Muscle of leg (tissue), 11 donors: ENCODE measurements around the gene DDN. TPM values are rescaled to one million over a fixed set of nuclear protein-coding genes. Genes with fewer than 3 reads are reported as not detected.

Source experiments
- DNase-seq: peaks from one replicate; pipeline ENCODE4 v3.0.0; 2013
- H3K27ac ChIP-seq: one replicate; pipeline ENCODE4 v1.5.1; 2013; ENCODE audit warnings: mild to moderate bottlenecking, low read length, control low read depth
- H3K27me3 ChIP-seq: one replicate; pipeline ENCODE4 v1.6.1; 2013; ENCODE audit warnings: low read length; ENCODE audit not compliant: control insufficient read depth, insufficient read depth
- H3K36me3 ChIP-seq: one replicate; pipeline ENCODE4 v1.6.1; 2013; ENCODE audit warnings: low read length; ENCODE audit not compliant: control insufficient read depth, insufficient read depth
- H3K4me1 ChIP-seq: one replicate; pipeline ENCODE4 v1.6.1; 2013; ENCODE audit warnings: low read length; ENCODE audit not compliant: control insufficient read depth, insufficient read depth
- H3K4me3 ChIP-seq: one replicate; pipeline ENCODE4 v1.5.1; 2013; ENCODE audit warnings: low read length, control low read depth
- H3K9me3 ChIP-seq: replicated peaks from 2 replicates; pipeline ENCODE4 v1.6.1; 2013; ENCODE audit warnings: low read depth, low read length; ENCODE audit not compliant: control insufficient read depth
- WGBS: methylation state at CpG from one replicate; pipeline ENCODE4 v1.1.5; 2013; ENCODE audit warnings: missing lambda C conversion rate; ENCODE audit not compliant: insufficient coverage; 5-methylcytosine and 5-hydroxymethylcytosine counted together
- polyA plus RNA-seq, 8 donors: library from polyadenylated mRNA; unstranded; fragments of 120-200 nt; gene quantifications; one replicate each; pipeline versions ENCODE4 v1.2.1 to v1.2.3, GENCODE V29; 2013; ENCODE audit warnings: inconsistent platforms in 1 of 8, low replicate concordance in 1 of 8; ENCODE audit not compliant: insufficient read length in 8 of 8, insufficient read depth in 1 of 8
- total RNA-seq: library from RNA; stranded (reverse); fragments of 120-200 nt; gene quantifications from one replicate; pipeline ENCODE4 v1.2.4, GENCODE V29; 2013

The DDN gene
- total and polyA plus RNA-seq, 9 donors, result 10.2 to 30.4 (median 14.6) TPM

DNA sequence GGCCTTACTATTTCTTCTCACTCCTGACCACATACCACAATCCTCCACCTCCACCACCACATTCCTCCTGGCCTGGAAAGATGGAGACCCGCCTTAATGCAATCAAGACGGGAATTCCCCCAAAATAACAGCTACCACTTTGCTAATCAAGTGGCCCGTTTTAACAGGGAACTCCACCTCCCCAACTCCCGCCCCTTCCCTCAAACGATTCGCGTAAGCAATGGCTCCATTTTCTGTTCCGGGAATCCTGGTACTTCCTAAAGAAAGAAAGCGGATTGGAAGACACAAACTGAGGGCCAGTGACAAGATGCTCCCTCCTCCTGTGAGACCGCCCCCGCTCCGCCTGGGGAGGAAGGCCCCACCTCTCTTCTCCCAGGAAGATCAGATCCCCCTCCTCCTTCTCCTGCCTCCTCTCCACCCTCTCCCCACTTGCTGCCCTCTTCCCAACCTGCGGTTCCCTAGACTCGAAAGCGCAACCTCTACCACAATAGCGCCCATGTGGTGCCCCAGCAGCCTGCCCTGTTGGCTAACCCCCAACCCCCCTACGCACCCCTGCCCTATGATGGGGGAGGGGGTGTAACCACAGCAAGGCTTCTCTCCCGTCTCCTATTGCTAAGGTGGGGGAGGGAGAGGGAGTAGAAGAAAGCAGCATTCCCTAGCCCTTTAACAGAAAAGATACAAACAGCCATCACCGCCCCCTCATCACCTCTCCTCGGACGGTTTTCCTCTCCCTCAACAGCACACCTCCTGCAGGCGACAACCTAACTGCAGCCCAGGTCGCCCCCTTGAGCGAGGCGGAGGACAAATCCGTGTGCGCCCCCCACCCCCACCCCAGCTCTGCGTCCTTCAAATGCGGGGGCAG is 42.7 kb downstream of the DDN start:
- H3K4me3 ChIP-seq, result peak overlapping the region; percentile 100
- peaks cover 14% of the 10 kb centered on the region for H3K4me1 ChIP-seq
- peak overlapping the region; percentile 96 for H3K27ac ChIP-seq
- 0% methylated on average over 16 of the region's 29 CpGs for WGBS
- H3K9me3 ChIP-seq, result no peaks in the 10 kb centered on the region
- H3K36me3 ChIP-seq, result peaks cover 10% of the 10 kb centered on the region
- peak; percentile 99 for DNase-seq
- H3K27me3 ChIP-seq, result peaks cover 4% of the 10 kb centered on the region

DNA sequence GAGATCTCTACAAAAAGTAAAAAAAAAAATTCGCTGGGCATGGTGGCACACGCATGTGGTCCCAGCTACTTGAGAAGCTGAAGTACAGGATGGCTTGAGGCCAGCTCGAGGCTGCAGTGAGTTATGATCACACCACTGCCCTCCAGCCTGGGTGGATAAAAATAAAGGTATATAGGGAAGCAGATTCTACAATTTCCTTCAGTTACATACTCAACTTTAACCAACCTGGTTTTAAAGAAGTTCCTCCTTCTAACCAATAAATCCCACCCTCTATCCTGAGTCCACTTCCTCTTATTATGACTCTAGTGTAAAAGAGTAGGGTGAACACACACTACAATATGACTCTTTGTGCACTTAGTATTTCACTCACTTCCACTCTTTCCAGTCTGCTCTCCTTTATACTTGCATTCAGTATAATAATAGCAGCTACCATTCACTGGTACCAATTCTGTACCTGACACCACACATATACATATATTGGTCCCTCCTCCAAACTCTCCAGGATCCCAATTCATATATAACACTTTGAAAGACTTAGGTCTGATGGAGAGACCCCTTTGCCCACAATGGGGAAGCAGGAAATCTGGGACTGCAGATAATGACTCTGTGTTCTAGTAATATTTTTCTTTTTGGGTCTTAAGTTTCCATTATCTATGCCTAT is 44.2 kb downstream of the DDN start:
- Histone ChIP-seq H3K27me3 (no peaks in the 10 kb centered on the region), H3K4me1 (peaks cover 14% of the 10 kb centered on the region), H3K27ac (no peak overlapping the region), H3K36me3 (peaks cover 10% of the 10 kb centered on the region), H3K4me3 (no peak overlapping the region), H3K9me3 (no peaks in the 10 kb centered on the region)
- no peak for DNase-seq
- WGBS, result no CpG with 5 or more reads among the region's 3 CpGs

DNA sequence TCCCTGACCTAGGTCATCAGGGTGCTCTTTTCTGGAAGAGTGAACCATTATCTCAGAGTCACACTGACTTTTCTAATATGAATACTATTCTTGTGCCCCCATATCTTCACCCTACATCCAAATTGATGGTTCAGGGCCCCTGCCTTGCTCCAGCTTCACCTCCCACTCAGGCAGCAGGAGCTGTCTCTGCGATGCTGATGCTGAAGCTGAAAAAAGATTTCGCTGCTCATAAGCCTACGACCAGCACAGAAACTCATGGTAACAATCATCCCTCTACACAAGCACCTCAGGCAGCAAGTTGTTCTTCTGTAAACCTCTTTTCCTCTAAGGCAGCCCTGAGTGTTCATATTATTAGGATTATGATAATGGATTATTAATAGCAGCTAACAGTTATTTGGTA is 45.1 kb downstream of the DDN start:
- no peaks in the 10 kb centered on the region for H3K9me3 ChIP-seq
- H3K27me3 ChIP-seq, result no peaks in the 10 kb centered on the region
- H3K36me3 ChIP-seq, result peaks cover 10% of the 10 kb centered on the region
- peaks cover 14% of the 10 kb centered on the region for H3K4me1 ChIP-seq
- H3K4me3 ChIP-seq, result no peak overlapping the region
- 100% methylated on average over 1 of the region's 3 CpGs for whole genome bisulfite sequencing
- no peak overlapping the region for H3K27ac ChIP-seq
- no peak for DNase-seq

DNA sequence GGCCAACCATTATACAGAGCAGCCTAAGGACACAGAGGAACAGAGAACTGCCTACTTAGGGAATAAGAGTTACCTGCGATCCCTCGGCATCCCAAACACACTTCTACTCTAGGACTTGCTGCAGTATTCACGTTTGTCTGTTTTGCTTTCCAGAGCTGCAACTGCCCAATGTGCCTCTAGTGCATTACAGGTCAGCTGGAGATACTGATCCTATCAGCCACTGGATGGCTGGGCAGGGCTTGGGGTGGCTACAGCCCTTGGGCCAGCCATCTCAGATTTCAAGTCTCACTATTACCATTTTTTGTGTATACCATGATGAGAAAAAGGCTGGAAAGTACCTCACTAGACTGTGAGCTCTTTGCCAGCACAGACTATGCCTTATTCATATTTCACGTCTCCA is 46.5 kb downstream of the DDN start:
- no peaks in the 10 kb centered on the region for H3K27me3 ChIP-seq
- WGBS, result 90% methylated on average over 3 of the region's 4 CpGs

DNA sequence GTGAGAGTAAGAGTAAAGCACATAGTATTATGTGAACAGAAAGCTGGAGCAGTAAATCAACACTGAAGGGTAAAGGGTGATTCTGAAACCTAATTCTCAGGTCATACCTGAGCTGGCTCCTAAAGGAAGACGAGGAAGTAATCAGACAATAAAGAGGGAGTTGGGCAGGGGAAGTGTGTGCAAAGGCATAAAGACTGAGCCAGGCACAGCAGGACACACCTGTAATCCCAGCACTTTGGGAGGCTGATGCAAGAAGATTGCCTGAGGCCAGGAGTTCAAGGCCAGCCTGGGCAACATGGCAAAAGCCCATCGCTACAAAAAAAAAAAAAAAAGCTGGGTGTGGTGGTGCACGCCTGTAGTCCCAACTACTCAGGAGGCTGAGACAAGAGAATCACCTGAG is 51.4 kb downstream of the DDN start:
- WGBS, result 93% methylated on average over 2 of the region's 3 CpGs
- Histone ChIP-seq H3K9me3 (no peaks in the 10 kb centered on the region), H3K36me3 (peaks cover 14% of the 10 kb centered on the region), H3K4me1 (no peaks in the 10 kb centered on the region), H3K27me3 (no peaks in the 10 kb centered on the region), H3K4me3 (no peak overlapping the region), H3K27ac (no peak overlapping the region)
- DNase-seq, result no peak

More for the DNA sequence above, 46.5 kb downstream of the DDN start:
- Histone ChIP-seq H3K9me3 (no peaks in the 10 kb centered on the region), H3K36me3 (peaks cover 10% of the 10 kb centered on the region), H3K4me1 (peaks cover 11% of the 10 kb centered on the region), H3K4me3 (no peak overlapping the region), H3K27ac (no peak overlapping the region)
- no peak for DNase-seq

DNA sequence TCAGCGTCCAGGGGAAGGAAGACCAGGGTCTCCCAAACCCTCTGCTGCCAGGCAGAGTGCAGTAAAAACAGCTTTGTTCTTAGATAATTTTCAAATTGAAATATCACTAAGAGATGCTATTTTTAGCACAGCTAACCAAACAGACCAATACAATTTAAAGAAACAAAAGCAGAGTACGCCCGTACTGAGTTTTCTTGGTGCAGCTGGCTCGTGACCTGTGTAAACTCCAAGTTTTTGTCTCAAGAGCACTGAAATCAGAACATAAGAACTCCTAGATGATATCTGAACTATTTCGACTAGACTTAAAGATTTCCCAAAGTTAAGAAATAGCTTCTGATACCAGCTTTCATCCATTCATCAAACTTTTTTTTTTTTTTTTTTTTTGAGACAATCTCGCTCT is 52.2 kb downstream of the DDN start:
- Histone ChIP-seq H3K9me3 (no peaks in the 10 kb centered on the region), H3K27ac (no peak overlapping the region), H3K4me3 (no peak overlapping the region), H3K4me1 (no peaks in the 10 kb centered on the region), H3K36me3 (peaks cover 7% of the 10 kb centered on the region), H3K27me3 (no peaks in the 10 kb centered on the region)
- no peak for DNase-seq
- 79% methylated on average over 4 of the region's 6 CpGs for WGBS

DNA sequence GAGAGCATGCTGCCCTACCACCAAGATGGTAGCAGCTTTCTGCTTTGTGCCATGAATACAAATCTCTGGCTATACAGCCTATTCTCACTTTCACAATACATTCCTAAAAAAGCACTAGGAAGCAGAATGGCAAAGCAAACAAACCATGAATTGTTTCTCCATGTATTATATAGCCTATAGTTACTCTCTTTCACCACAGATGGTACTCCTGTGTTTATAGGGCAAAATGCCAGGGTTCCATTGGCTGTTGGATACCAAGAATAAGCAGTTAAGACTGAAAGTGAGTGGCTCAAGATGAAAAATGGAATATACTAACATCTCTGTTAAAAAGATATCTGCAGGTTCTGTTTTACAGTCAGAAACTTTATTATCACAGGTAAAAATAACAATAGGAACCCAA is 53.0 kb downstream of the DDN start:
- H3K4me3 ChIP-seq, result no peak overlapping the region
- H3K36me3 ChIP-seq, result peaks cover 14% of the 10 kb centered on the region
- no peak for DNase-seq
- H3K27ac ChIP-seq, result no peak overlapping the region
- no peaks in the 10 kb centered on the region for H3K4me1 ChIP-seq
- H3K9me3 ChIP-seq, result no peaks in the 10 kb centered on the region
- H3K27me3 ChIP-seq, result no peaks in the 10 kb centered on the region

Other genes with a start within 250 kb of the DDN start
- 25.6 TPM for gene ADCY6, start 210.3 kb downstream of the DDN start, total RNA-seq
- 10 to 100 TPM; 30.3 to 46.0 (median 38.3) TPM for gene ADCY6, start 210.3 kb downstream of the DDN start, polyA plus RNA-seq
- gene CACNB3, start 180.9 kb downstream of the DDN start, total RNA-seq, result 10.6 TPM
- 10 to 100 TPM; 15.2 to 30.8 (median 20.2) TPM for gene CACNB3, start 180.9 kb downstream of the DDN start, polyA plus RNA-seq
- 58.8 TPM for gene DDX23, start 147.2 kb downstream of the DDN start, total RNA-seq
- 10 to 100 TPM; 52.9 to 75.1 (median 65.1) TPM for gene DDX23, start 147.2 kb downstream of the DDN start, polyA plus RNA-seq
- gene RND1, start 133.5 kb downstream of the DDN start, total RNA-seq, result 0.22 TPM
- under 1 TPM; 0.23 to 0.74 (median 0.54) TPM for gene RND1, start 133.5 kb downstream of the DDN start, polyA plus RNA-seq
- 18.6 TPM for gene FKBP11, start 73.9 kb downstream of the DDN start, total RNA-seq
- gene FKBP11, start 73.9 kb downstream of the DDN start, polyA plus RNA-seq, result 10 to 100 TPM; 18.3 to 37.3 (median 24.8) TPM
- gene ARF3, start 41.9 kb downstream of the DDN start, total RNA-seq, result 19.9 TPM
- gene ARF3, start 41.9 kb downstream of the DDN start, polyA plus RNA-seq, result 10 to 100 TPM; 40.8 to 63.3 (median 51.4) TPM
- 1.1 TPM for gene WNT10B, start 27.6 kb downstream of the DDN start, total RNA-seq
- 1 to 10 TPM in 7 of 8 donors, under 1 TPM in 1; 0.45 to 3.5 (median 1.2) TPM for gene WNT10B, start 27.6 kb downstream of the DDN start, polyA plus RNA-seq
- gene WNT1, start 21.1 kb downstream of the DDN start, total RNA-seq, result not detected
- under 1 TPM in 5 of 8 donors, not detected in 3; 0.14 to 0.21 (median 0.17) TPM for gene WNT1, start 21.1 kb downstream of the DDN start, polyA plus RNA-seq
- 60.3 TPM for gene PRKAG1, start 19.4 kb upstream of the DDN start, total RNA-seq
- gene PRKAG1, start 19.4 kb upstream of the DDN start, polyA plus RNA-seq, result 10 to 100 TPM; 53.8 to 72.0 (median 61.0) TPM
- 25.6 TPM for gene KMT2D, start 61.4 kb upstream of the DDN start, total RNA-seq
- gene KMT2D, start 61.4 kb upstream of the DDN start, polyA plus RNA-seq, result 10 to 100 TPM; 31.2 to 58.0 (median 47.0) TPM
- 1.2 TPM for gene RHEBL1, start 70.6 kb upstream of the DDN start, total RNA-seq
- gene RHEBL1, start 70.6 kb upstream of the DDN start, polyA plus RNA-seq, result 1 to 10 TPM; 1.5 to 3.4 (median 1.9) TPM
- 1.1 TPM for gene DHH, start 95.4 kb upstream of the DDN start, total RNA-seq
- 1 to 10 TPM in 5 of 8 donors, under 1 TPM in 3; 0.42 to 3.4 (median 1.2) TPM for gene DHH, start 95.4 kb upstream of the DDN start, polyA plus RNA-seq
- 30.2 TPM for gene LMBR1L, start 111.5 kb upstream of the DDN start, total RNA-seq
- gene LMBR1L, start 111.5 kb upstream of the DDN start, polyA plus RNA-seq, result 10 to 100 TPM; 33.6 to 53.1 (median 39.9) TPM
- 884 TPM for gene TUBA1B, start 132.0 kb upstream of the DDN start, total RNA-seq
- 1,000 to 10,000 TPM in 7 of 8 donors, 100 to 1,000 TPM in 1; 792 to 1,222 (median 1,110) TPM for gene TUBA1B, start 132.0 kb upstream of the DDN start, polyA plus RNA-seq
- 679 TPM for gene TUBA1A, start 189.7 kb upstream of the DDN start, total RNA-seq
- gene TUBA1A, start 189.7 kb upstream of the DDN start, polyA plus RNA-seq, result 100 to 1,000 TPM; 717 to 946 (median 807) TPM